GM12891 (cell line): ENCODE data around the gene STYXL2.

Experiments
- POLR2AphosphoS5 ChIP-seq: IDR thresholded peaks from 2 replicates; pipeline ENCODE4 v1.6.1; 2011; ENCODE audit warnings: low read depth, low read length, control low read depth
- POU2F2 ChIP-seq: IDR thresholded peaks from 2 replicates; pipeline ENCODE4 v1.6.1; 2011; ENCODE audit warnings: low read depth, mild to moderate bottlenecking, control low read depth, low read length, moderate library complexity

DNA sequence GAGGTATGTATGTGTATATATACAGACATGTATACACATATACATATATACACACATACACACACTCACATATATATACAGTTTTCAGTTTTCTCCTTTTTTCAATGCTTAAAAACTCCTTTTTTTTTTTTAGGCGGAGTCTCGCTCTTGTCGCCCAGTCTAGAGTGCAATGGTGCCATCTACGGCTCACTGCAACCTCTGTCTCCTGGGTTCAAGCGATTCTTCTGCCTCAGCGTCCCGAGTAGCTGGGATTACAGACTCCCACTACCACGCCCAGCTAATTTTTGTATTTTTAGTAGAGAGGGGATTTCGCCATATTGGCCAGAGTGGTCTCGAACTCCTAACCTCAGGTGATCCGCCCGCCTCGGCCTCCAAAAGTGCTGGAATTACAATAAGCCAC, 27.0 kb downstream of the STYXL2 start:
- no peak for TF ChIP-seq POU2F2
- no peak for TF ChIP-seq POLR2AphosphoS5
